ENCODE measurements around the gene BST2. TPM values are rescaled to one million over a fixed set of nuclear protein-coding genes. Genes with fewer than 3 reads are reported as not detected.

BST2 gene
- total and polyA plus RNA-seq, 9 of the 15 experiments (the other 6 are each of a cell fraction or from before 2014, with no cell fraction given): 11.2 to 232 (median 151) TPM

- TF ChIP-seq, protein P1, sequence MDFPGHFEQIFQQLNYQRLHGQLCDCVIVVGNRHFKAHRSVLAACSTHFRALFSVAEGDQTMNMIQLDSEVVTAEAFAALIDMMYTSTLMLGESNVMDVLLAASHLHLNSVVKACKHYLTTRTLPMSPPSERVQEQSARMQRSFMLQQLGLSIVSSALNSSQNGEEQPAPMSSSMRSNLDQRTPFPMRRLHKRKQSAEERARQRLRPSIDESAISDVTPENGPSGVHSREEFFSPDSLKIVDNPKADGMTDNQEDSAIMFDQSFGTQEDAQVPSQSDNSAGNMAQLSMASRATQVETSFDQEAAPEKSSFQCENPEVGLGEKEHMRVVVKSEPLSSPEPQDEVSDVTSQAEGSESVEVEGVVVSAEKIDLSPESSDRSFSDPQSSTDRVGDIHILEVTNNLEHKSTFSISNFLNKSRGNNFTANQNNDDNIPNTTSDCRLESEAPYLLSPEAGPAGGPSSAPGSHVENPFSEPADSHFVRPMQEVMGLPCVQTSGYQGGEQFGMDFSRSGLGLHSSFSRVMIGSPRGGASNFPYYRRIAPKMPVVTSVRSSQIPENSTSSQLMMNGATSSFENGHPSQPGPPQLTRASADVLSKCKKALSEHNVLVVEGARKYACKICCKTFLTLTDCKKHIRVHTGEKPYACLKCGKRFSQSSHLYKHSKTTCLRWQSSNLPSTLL (IDR thresholded peaks at IDR 0.05): peak; percentile 35; the same call in 1 of the 2 replicates
- TF ChIP-seq FOSL1 (tag; conservative IDR thresholded peaks at IDR 0.05) (no peak), ZKSCAN8 (CRISPR knock-in tag; IDR thresholded peaks at IDR 0.05) (no peak), STAG1 (CRISPR knock-in tag; IDR thresholded peaks at IDR 0.05; ENCODE audit: borderline replicate concordance) (peak; percentile 88), ZFP36 (IDR thresholded peaks at IDR 0.05; ENCODE audit: low read depth, low read length, partially characterized antibody) (peak; percentile 38), SMARCB1 (IDR thresholded peaks at IDR 0.05; ENCODE audit: insufficient read length, low read depth) (no peak), ELF2 (CRISPR knock-in tag; IDR thresholded peaks at IDR 0.05) (peak; percentile 65; the same call in 1 of the 2 replicates), NR2F6 (CRISPR knock-in tag; IDR thresholded peaks at IDR 0.05) (no peak), PTRF (tag; IDR thresholded peaks at IDR 0.05) (no peak), ZNF75A (CRISPR knock-in tag; IDR thresholded peaks at IDR 0.05) (no peak), IRF2 (CRISPR knock-in tag; IDR thresholded peaks at IDR 0.05) (no peak), XRCC3 (IDR thresholded peaks at IDR 0.05) (no peak), ZNF696 (CRISPR knock-in tag; conservative IDR thresholded peaks at IDR 0.05) (no peak), HNRNPLL (IDR thresholded peaks at IDR 0.05; ENCODE audit: low read depth, low read length, poor library complexity, severe bottlenecking) (no peak), CBFA2T2 (conservative IDR thresholded peaks at IDR 0.05) (no peak), ZNF217 (CRISPR knock-in tag; IDR thresholded peaks at IDR 0.05) (no peak), ESRRB (CRISPR knock-in tag; IDR thresholded peaks at IDR 0.05; ENCODE audit: borderline replicate concordance) (no peak), MLLT1 (IDR thresholded peaks at IDR 0.05) (peak; percentile 76 to 92), KAT2B (IDR thresholded peaks at IDR 0.05; ENCODE audit: low read depth, low read length) (no peak), HDAC2 (IDR thresholded peaks at IDR 0.05) (peak; percentile 94), FUS (optimal IDR thresholded peaks at IDR 0.05; ENCODE audit: low read depth, low read length) (no peak), SRSF9 (IDR thresholded peaks at IDR 0.05; ENCODE audit: borderline replicate concordance, low read depth, low read length) (no peak)
- TF ChIP-seq, protein P2, sequence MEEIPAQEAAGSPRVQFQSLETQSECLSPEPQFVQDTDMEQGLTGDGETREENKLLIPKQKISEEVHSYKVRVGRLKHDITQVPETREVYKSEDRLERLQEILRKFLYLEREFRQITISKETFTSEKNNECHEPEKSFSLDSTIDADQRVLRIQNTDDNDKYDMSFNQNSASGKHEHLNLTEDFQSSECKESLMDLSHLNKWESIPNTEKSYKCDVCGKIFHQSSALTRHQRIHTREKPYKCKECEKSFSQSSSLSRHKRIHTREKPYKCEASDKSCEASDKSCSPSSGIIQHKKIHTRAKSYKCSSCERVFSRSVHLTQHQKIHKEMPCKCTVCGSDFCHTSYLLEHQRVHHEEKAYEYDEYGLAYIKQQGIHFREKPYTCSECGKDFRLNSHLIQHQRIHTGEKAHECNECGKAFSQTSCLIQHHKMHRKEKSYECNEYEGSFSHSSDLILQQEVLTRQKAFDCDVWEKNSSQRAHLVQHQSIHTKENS (CRISPR knock-in tag; IDR thresholded peaks at IDR 0.05): no peak
- TF ChIP-seq, protein P3, sequence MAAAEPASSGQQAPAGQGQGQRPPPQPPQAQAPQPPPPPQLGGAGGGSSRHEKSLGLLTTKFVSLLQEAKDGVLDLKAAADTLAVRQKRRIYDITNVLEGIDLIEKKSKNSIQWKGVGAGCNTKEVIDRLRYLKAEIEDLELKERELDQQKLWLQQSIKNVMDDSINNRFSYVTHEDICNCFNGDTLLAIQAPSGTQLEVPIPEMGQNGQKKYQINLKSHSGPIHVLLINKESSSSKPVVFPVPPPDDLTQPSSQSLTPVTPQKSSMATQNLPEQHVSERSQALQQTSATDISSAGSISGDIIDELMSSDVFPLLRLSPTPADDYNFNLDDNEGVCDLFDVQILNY (CRISPR knock-in tag; IDR thresholded peaks at IDR 0.05): no peak
Observed at GRCh38 chr19:17394891-17395415, 10.5 kb downstream of the BST2 start (continued).
